SK-N-SH treated with all-trans-retinoic acid at 6 μM for 48 hours (cell line): ENCODE data around the gene KCNIP4.

Experiments used
- GLIS3 ChIP-seq: fragments of 250-450 bp; sonication (Bioruptor Pico); IDR thresholded peaks from 2 replicates; pipeline ENCODE4 v1.5.0; 2020; ENCODE audit warnings: mild to moderate bottlenecking, moderate library complexity
- PATZ1 ChIP-seq: fragments of 250-450 bp; sonication (Bioruptor Pico); IDR thresholded peaks from 2 replicates; pipeline ENCODE4 v1.8.0; 2020; ENCODE audit warnings: mild to moderate bottlenecking, moderate library complexity, borderline replicate concordance
- TOX ChIP-seq: fragments of 250-450 bp; sonication (Bioruptor Pico); IDR thresholded peaks from 2 replicates; pipeline ENCODE4 v1.8.0; 2021; ENCODE audit warnings: mild to moderate bottlenecking, moderate library complexity, borderline replicate concordance
- TSHZ2 ChIP-seq: fragments of 250-450 bp; sonication (Bioruptor Pico); IDR thresholded peaks from 2 replicates; pipeline ENCODE4 v1.5.0; 2020; ENCODE audit warnings: mild to moderate bottlenecking, moderate library complexity
- ZFP3 ChIP-seq: fragments of 250-450 bp; sonication (Bioruptor Pico); IDR thresholded peaks from 2 replicates; pipeline ENCODE4 v1.5.0; 2020; ENCODE audit warnings: mild to moderate bottlenecking, moderate library complexity
- ZFP30 ChIP-seq: fragments of 450-650 bp; formaldehyde crosslinking; IDR thresholded peaks from 2 replicates; pipeline ENCODE4 v1.5.0; 2022; ENCODE audit warnings: mild to moderate bottlenecking, moderate library complexity
- ZNF565 ChIP-seq: fragments of 450-650 bp; formaldehyde crosslinking; conservative IDR thresholded peaks from 2 replicates; pipeline ENCODE4 v1.5.0; 2020; ENCODE audit warnings: low read depth, mild to moderate bottlenecking, moderate library complexity
- ZNF70 ChIP-seq: fragments of 450-650 bp; formaldehyde crosslinking; IDR thresholded peaks from 2 replicates; pipeline ENCODE4 v1.5.0; 2020; ENCODE audit warnings: mild to moderate bottlenecking, moderate library complexity
- ZNF8 ChIP-seq: fragments of 450-650 bp; formaldehyde crosslinking; IDR thresholded peaks from 2 replicates; pipeline ENCODE4 v1.5.0; 2020; ENCODE audit warnings: mild to moderate bottlenecking, moderate library complexity
- TF ChIP-seq, protein P1 (sequence below): fragments of 250-450 bp; sonication (Bioruptor Pico); IDR thresholded peaks from 2 replicates; pipeline ENCODE4 v1.5.1; 2021; ENCODE audit warnings: mild to moderate bottlenecking, moderate library complexity
- TF ChIP-seq, protein P2 (sequence below): fragments of 250-450 bp; sonication (Bioruptor Pico); IDR thresholded peaks from 2 replicates; pipeline ENCODE4 v1.5.1; 2020; ENCODE audit warnings: low read depth, mild to moderate bottlenecking, moderate library complexity

DNA sequence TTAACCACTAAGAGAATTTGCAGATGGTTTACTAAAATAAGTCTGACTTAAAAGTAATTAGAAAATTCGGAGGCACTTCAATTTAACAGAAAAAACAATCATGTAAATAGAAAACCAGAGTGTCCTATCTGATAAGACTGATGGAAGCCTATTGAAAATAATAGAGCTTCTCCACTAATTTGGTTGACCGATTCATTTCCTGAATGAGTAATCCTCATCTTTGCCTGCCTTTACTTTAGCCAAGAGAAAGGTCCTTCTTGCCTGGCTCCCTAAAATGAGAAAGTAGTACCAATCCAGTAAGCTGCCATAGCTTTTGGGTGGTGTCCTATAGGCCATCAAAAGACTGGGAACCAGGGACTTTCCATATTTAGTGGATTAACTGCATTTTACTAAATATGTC lies 48.4 kb downstream of the KCNIP4 start:
- TF ChIP-seq PATZ1 (CRISPR knock-in tag) (no peak), TOX (CRISPR knock-in tag) (no peak), ZFP3 (CRISPR knock-in tag) (no peak), ZNF70 (no peak), ZNF8 (no peak), ZNF565 (no peak), GLIS3 (CRISPR knock-in tag) (no peak), TSHZ2 (CRISPR knock-in tag) (no peak), ZFP30 (CRISPR knock-in tag) (no peak)
- TF ChIP-seq, protein P1, sequence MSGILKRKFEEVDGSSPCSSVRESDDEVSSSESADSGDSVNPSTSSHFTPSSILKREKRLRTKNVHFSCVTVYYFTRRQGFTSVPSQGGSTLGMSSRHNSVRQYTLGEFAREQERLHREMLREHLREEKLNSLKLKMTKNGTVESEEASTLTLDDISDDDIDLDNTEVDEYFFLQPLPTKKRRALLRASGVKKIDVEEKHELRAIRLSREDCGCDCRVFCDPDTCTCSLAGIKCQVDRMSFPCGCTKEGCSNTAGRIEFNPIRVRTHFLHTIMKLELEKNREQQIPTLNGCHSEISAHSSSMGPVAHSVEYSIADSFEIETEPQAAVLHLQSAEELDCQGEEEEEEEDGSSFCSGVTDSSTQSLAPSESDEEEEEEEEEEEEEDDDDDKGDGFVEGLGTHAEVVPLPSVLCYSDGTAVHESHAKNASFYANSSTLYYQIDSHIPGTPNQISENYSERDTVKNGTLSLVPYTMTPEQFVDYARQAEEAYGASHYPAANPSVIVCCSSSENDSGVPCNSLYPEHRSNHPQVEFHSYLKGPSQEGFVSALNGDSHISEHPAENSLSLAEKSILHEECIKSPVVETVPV (CRISPR knock-in tag), result no peak
- TF ChIP-seq, protein P2, sequence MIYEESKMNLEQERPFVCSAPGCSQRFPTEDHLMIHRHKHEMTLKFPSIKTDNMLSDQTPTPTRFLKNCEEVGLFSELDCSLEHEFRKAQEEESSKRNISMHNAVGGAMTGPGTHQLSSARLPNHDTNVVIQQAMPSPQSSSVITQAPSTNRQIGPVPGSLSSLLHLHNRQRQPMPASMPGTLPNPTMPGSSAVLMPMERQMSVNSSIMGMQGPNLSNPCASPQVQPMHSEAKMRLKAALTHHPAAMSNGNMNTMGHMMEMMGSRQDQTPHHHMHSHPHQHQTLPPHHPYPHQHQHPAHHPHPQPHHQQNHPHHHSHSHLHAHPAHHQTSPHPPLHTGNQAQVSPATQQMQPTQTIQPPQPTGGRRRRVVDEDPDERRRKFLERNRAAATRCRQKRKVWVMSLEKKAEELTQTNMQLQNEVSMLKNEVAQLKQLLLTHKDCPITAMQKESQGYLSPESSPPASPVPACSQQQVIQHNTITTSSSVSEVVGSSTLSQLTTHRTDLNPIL (CRISPR knock-in tag), result no peak
